IMR-90 (cell line): ENCODE measurements around the gene FEN1. TPM values are rescaled to one million over a fixed set of nuclear protein-coding genes. Genes with fewer than 3 reads are reported as not detected.

Source experiments
- ATAC-seq: fragments of 200-7000 bp; cut with Tn5 transposase; 2 replicates; pipeline ENCODE4 v1.9.1; 2020; ENCODE audit warnings: low read depth, mild to moderate bottlenecking, moderate library complexity
- BruUV-seq: library from RNA; stranded (reverse); fragments of 400-500 nt; replicated peaks from 2 replicates; lab custom pipeline; 2021; lab: Mats Ljungman, UMichigan
- CTCF ChIA-PET: fragments of 300-600 bp; formaldehyde crosslinking; extraction: SDS; loops from one replicate; lab custom pipeline; 2021; ENCODE audit warnings: antibody characterized with exemption; lab: Yijun Ruan, JAX
- POLR2A ChIA-PET: fragments of 300-600 bp; sonication (Branson Sonifier 250); formaldehyde crosslinking; loops from one replicate; lab custom pipeline; 2022; ENCODE audit warnings: antibody characterized with exemption; ENCODE audit not compliant: unreplicated experiment; lab: Charles Lee
- DNase-seq: peaks from one replicate; pipeline ENCODE4 v3.0.0; 2013
- H2AFZ ChIP-seq: replicated peaks from 2 replicates; pipeline ENCODE3; 2013; ENCODE audit warnings: low read length, mild to moderate bottlenecking; ENCODE audit not compliant: poor library complexity
- H2AK5ac ChIP-seq: 2 replicates; pipeline ENCODE4 v1.6.1; 2013; ENCODE audit warnings: low read depth, low read length, inconsistent platforms
- H2AK9ac ChIP-seq: replicated peaks from 2 replicates; pipeline ENCODE3; 2013; ENCODE audit warnings: mild to moderate bottlenecking, low read depth, low read length, moderate library complexity; ENCODE audit not compliant: poor library complexity
- H2BK120ac ChIP-seq: 2 replicates; pipeline ENCODE4 v1.6.1; 2013; ENCODE audit warnings: low read depth, low read length, inconsistent platforms
- H2BK15ac ChIP-seq: 3 replicates; pipeline ENCODE4 v1.6.1; 2013; ENCODE audit warnings: low read depth, low read length, inconsistent platforms
- H2BK20ac ChIP-seq: 2 replicates; pipeline ENCODE4 v1.6.1; 2013; ENCODE audit warnings: low read depth, mild to moderate bottlenecking, inconsistent platforms, low read length, moderate library complexity
- H2BK5ac ChIP-seq: 2 replicates; pipeline ENCODE4 v1.6.1; 2013; ENCODE audit warnings: mild to moderate bottlenecking, low read depth, low read length, inconsistent platforms; ENCODE audit not compliant: poor library complexity, severe bottlenecking
- H3K14ac ChIP-seq: replicated peaks from 2 replicates; pipeline ENCODE4 v1.6.1; 2013; ENCODE audit warnings: low read depth, low read length, inconsistent platforms
- H3K18ac ChIP-seq: 2 replicates; pipeline ENCODE4 v1.6.1; 2013; ENCODE audit warnings: low read depth, low read length, control low read depth
- H3K23ac ChIP-seq: 2 replicates; pipeline ENCODE4 v1.6.1; 2013; ENCODE audit warnings: low read depth, low read length, inconsistent platforms
- H3K27ac ChIP-seq: 2 replicates; pipeline ENCODE4 v1.5.1; 2013; ENCODE audit warnings: mild to moderate bottlenecking, control low read depth, low read length; ENCODE audit not compliant: insufficient read depth
- H3K27me3 ChIP-seq: 2 replicates; pipeline ENCODE4 v1.6.1; 2013; ENCODE audit warnings: low read length; ENCODE audit not compliant: control insufficient read depth, insufficient read depth
- H3K36me3 ChIP-seq: 2 replicates; pipeline ENCODE4 v1.6.1; 2013; ENCODE audit warnings: low read length, mixed read lengths; ENCODE audit not compliant: control insufficient read depth, insufficient read depth
- H3K4ac ChIP-seq: 2 replicates; pipeline ENCODE4 v1.6.1; 2013; ENCODE audit warnings: low read depth, low read length, inconsistent platforms
- H3K4me1 ChIP-seq: 2 replicates; pipeline ENCODE4 v1.6.1; 2013; ENCODE audit warnings: low read length, mixed read lengths; ENCODE audit not compliant: control insufficient read depth, insufficient read depth
- H3K4me2 ChIP-seq: 2 replicates; pipeline ENCODE4 v1.6.1; 2013; ENCODE audit warnings: low read depth, mild to moderate bottlenecking, control low read depth, low read length, moderate library complexity
- H3K4me3 ChIP-seq: 2 replicates; pipeline ENCODE4 v1.5.1; 2013; ENCODE audit warnings: low read depth, mild to moderate bottlenecking, control low read depth, low read length, moderate library complexity; ENCODE audit not compliant: insufficient read depth
- H3K56ac ChIP-seq: 2 replicates; pipeline ENCODE4 v1.6.1; 2013; ENCODE audit warnings: low read length, inconsistent platforms; ENCODE audit not compliant: insufficient read depth; ENCODE audit errors: extremely low read depth
- H3K79me1 ChIP-seq, 2 experiments: 2 replicates each; pipeline ENCODE4 v1.6.1; 2013; ENCODE audit warnings: low read length in 2 of 2, inconsistent platforms in 1 of 2, low read depth in 1 of 2
- H3K9ac ChIP-seq: 2 replicates; pipeline ENCODE4 v1.6.1; 2013; ENCODE audit warnings: low read depth, low read length, control low read depth
- H3K9me1 ChIP-seq: 2 replicates; pipeline ENCODE4 v1.6.1; 2013; ENCODE audit warnings: low read length, inconsistent platforms; ENCODE audit not compliant: insufficient read depth
- H3K9me3 ChIP-seq: 2 replicates; pipeline ENCODE4 v1.6.1; 2013; ENCODE audit warnings: low read length; ENCODE audit not compliant: control insufficient read depth, insufficient read depth
- H4K20me1 ChIP-seq: 2 replicates; pipeline ENCODE4 v1.6.1; 2013; ENCODE audit warnings: low read length, inconsistent platforms; ENCODE audit not compliant: insufficient read depth
- H4K5ac ChIP-seq: 2 replicates; pipeline ENCODE4 v1.6.1; 2013; ENCODE audit warnings: mild to moderate bottlenecking, low read depth, low read length, control low read depth
- H4K8ac ChIP-seq, 2 experiments: 2 replicates each; pipeline ENCODE4 v1.6.1; 2013; ENCODE audit warnings: low read depth in 2 of 2, low read length in 2 of 2, control low read depth in 1 of 2, inconsistent platforms in 1 of 2
- H4K91ac ChIP-seq: 2 replicates; pipeline ENCODE4 v1.6.1; 2013; ENCODE audit warnings: low read depth, low read length, inconsistent platforms; ENCODE audit not compliant: insufficient read depth
- CEBPB ChIP-seq: IDR thresholded peaks from 2 replicates; pipeline ENCODE4 v1.6.1; 2012; ENCODE audit warnings: low read depth, low read length, improper control_type of control experiment
- CHD1 ChIP-seq: IDR thresholded peaks from 2 replicates; pipeline ENCODE4 v1.6.1; 2012; ENCODE audit warnings: low read depth, low read length, improper control_type of control experiment
- MAFK ChIP-seq: IDR thresholded peaks from 2 replicates; pipeline ENCODE4 v1.6.1; 2012; ENCODE audit warnings: low read depth, low read length, improper control_type of control experiment
- MXI1 ChIP-seq: IDR thresholded peaks from 2 replicates; pipeline ENCODE4 v1.6.1; 2012; ENCODE audit warnings: low read depth, mild to moderate bottlenecking, low read length, moderate library complexity, borderline replicate concordance
- POLR2A ChIP-seq: IDR thresholded peaks from 2 replicates; pipeline ENCODE4 v1.6.1; 2012; ENCODE audit warnings: mild to moderate bottlenecking, low read depth, low read length
- RAD21 ChIP-seq: IDR thresholded peaks from 2 replicates; pipeline ENCODE4 v1.6.1; 2012; ENCODE audit warnings: low read length, improper control_type of control experiment
- SMC3 ChIP-seq: fragments of 150-350 bp; IDR thresholded peaks from 2 replicates; pipeline ENCODE4 v1.6.1; 2016; ENCODE audit warnings: low read depth, mild to moderate bottlenecking, antibody characterized with exemption, low read length, moderate library complexity
- WGBS, 2 experiments: methylation state at CpG; one replicate each; pipeline versions ENCODE4 v1.1.5 to v1.1.7; 2013; ENCODE audit warnings: missing lambda C conversion rate in 2 of 2; ENCODE audit not compliant: insufficient read length in 1 of 2; ENCODE audit errors: extremely low coverage in 2 of 2; 5-methylcytosine and 5-hydroxymethylcytosine counted together
- dilution Hi-C: fragments of 300-500 bp; cut with HindIII; formaldehyde crosslinking; loops from one replicate; pipeline ENCODE4 v1.14.3; 2018; ENCODE audit warnings: low sequenced_read_pairs; ENCODE audit not compliant: unreplicated experiment
- in situ Hi-C: fragments of 300-500 bp; cut with MboI; formaldehyde crosslinking; loops from 3 replicates; pipeline ENCODE4 v1.14.3; 2019; ENCODE audit warnings: low sequenced_read_pairs, inconsistent platforms, mixed read lengths
- intact Hi-C: fragments of 100-400 bp; cut with micrococcal nuclease; formaldehyde crosslinking; loops from 2 replicates; pipeline ENCODE4 v1.10.0; 2022
- polyA plus RNA-seq, 3 experiments: library from polyadenylated mRNA; depleted of rRNA; stranded (reverse); fragments of >200 nt; gene quantifications; 2 replicates each; pipeline ENCODE4 v1.2.3, GENCODE V29; 2012; ENCODE audit warnings: low replicate concordance in 1 of 3
- total RNA-seq: library from RNA; depleted of rRNA; stranded (reverse); fragments of >200 nt; gene quantifications from 2 replicates; pipeline ENCODE4 v1.2.3, GENCODE V29; 2012

Gene FEN1
- total and polyA plus RNA-seq, 2 of the 4 experiments (the other 2 are of a cell fraction) = 23.0 to 41.9 TPM

GRCh38 chr11:61744609-61745156 is 48.0 kb upstream of the FEN1 start:
- Histone ChIP-seq H3K4me2 (no peak overlapping the region), H2BK5ac (no peak overlapping the region), H3K9me1 (no peaks in the 10 kb centered on the region), H3K27me3 (no peaks in the 10 kb centered on the region; the same call in 1 of the 2 replicates), H3K36me3 (peaks cover 3% of the 10 kb centered on the region; the same call in 1 of the 2 replicates), H3K56ac (no peak overlapping the region), H2BK15ac (no peak overlapping the region), H2AK5ac (no peak overlapping the region), H3K4me3 (no peak overlapping the region), H3K9ac (no peak overlapping the region), H3K14ac (no peak overlapping the region), H4K91ac (no peak overlapping the region), H3K4ac (no peak overlapping the region), H4K5ac (no peak overlapping the region), H4K20me1 (no peaks in the 10 kb centered on the region), H2AFZ (no peak overlapping the region), H2AK9ac (no peak overlapping the region), H4K8ac (no peak overlapping the region), H2BK120ac (no peak overlapping the region), H3K79me1 (no peaks in the 10 kb centered on the region), H3K9me3 (no peaks in the 10 kb centered on the region), H3K23ac (no peak overlapping the region), H3K4me1 (no peaks in the 10 kb centered on the region), H3K18ac (no peak overlapping the region), H3K27ac (no peak overlapping the region), H2BK20ac (no peak overlapping the region)
- in situ Hi-C loops (no loop called here), intact Hi-C loops (no loop called here), dilution Hi-C loops (no loop called here)
- ChIA-PET POLR2A (no interaction called here), CTCF (interaction anchor here (0.9 kb wide), 1 partner anchor 11 kb away, joined by 3 read pairs; no protein-coding TSS in a partner anchor)
- ATAC-seq (no peak), DNase-seq (no peak)
- WGBS, 2 experiments = 66% methylated on average over 5 of the region's 10 CpGs; no CpG with 5 or more reads in 1 of the 2 experiments
- no TSS peak for BruUV-seq
- TF ChIP-seq CHD1 (no peak), SMC3 (no peak), CEBPB (no peak), POLR2A (no peak), RAD21 (no peak), MAFK (no peak), MXI1 (no peak)
